Activated T-helper 1 cell treated with anti-CD3 and anti-CD28 coated beads, Interleukin-12 subunit alpha, Interleukin-12 subunit beta, Interleukin-2, Interleukin-4 antibody, amounts not matched to agents 30 ng/mL and 10 ng/mL and 1 ng/mL, durations not matched to agents 14 hours and 24 hours and 36 hours (primary cell): Measurements from ENCODE around the gene ITPRIPL1. TPM values are rescaled to one million over a fixed set of nuclear protein-coding genes. Genes with fewer than 3 reads are reported as not detected.
A peak's percentile ranks its signal among the peaks of the same experiment; 100 is the strongest.

Experiments used
- DNase-seq: peaks from one replicate; pipeline ENCODE4 v3.0.0; 2021; ENCODE audit warnings: low spot score
- H3K27ac Mint-ChIP-seq: one replicate; pipeline ENCODE4 v1.8.0; 2021; ENCODE audit warnings: mild to moderate bottlenecking, mixed read lengths
- H3K27me3 Mint-ChIP-seq: one replicate; pipeline ENCODE4 v1.8.0; 2022; ENCODE audit warnings: mild to moderate bottlenecking, moderate library complexity, mixed read lengths; ENCODE audit not compliant: insufficient read depth
- H3K36me3 Mint-ChIP-seq: one replicate; pipeline ENCODE4 v1.8.0; 2021; ENCODE audit warnings: low read depth, mixed read lengths
- H3K4me1 Mint-ChIP-seq: one replicate; pipeline ENCODE4 v1.8.0; 2021; ENCODE audit warnings: low read depth, mixed read lengths
- H3K4me3 Mint-ChIP-seq: one replicate; pipeline ENCODE4 v1.8.0; 2021; ENCODE audit warnings: mild to moderate bottlenecking, moderate library complexity, mixed read lengths
- H3K9me3 Mint-ChIP-seq: one replicate; pipeline ENCODE4 v1.8.0; 2021; ENCODE audit warnings: mixed read lengths
- intact Hi-C: fragments of 100-400 bp; cut with micrococcal nuclease; formaldehyde crosslinking; loops from one replicate; pipeline ENCODE4 v1.15.1; 2024
- total RNA-seq: library from RNA; stranded (reverse); gene quantifications from 2 replicates; pipeline ENCODE4 v1.2.3, GENCODE V29; 2022

ITPRIPL1 gene
- total RNA-seq, 1 donor from 2014 or later, result 52.1 TPM

GRCh38 chr2:96326990-96327820, 2.1 kb downstream of the ITPRIPL1 start:
- H3K9me3 Mint-ChIP-seq, result no peaks in the 10 kb centered on the region
- peaks cover 63% of the 10 kb centered on the region for H3K4me1 Mint-ChIP-seq
- intact Hi-C loops, result no loop called here
- H3K27me3 Mint-ChIP-seq, result no peaks in the 10 kb centered on the region
- peak overlapping the region; percentile 18 for H3K27ac Mint-ChIP-seq
- peak overlapping the region; percentile 97 for H3K4me3 Mint-ChIP-seq
- H3K36me3 Mint-ChIP-seq, result peaks cover 42% of the 10 kb centered on the region
- DNase-seq, result no peak

GRCh38 chr2:96329456-96329855, 4.3 kb downstream of the ITPRIPL1 start:
- Mint-ChIP-seq H3K27me3 (no peaks in the 10 kb centered on the region), H3K27ac (no peak overlapping the region), H3K4me3 (no peak overlapping the region), H3K36me3 (peaks cover 42% of the 10 kb centered on the region), H3K9me3 (no peaks in the 10 kb centered on the region), H3K4me1 (peaks cover 66% of the 10 kb centered on the region)
- intact Hi-C loops, result no loop called here
- no peak for DNase-seq

GRCh38 chr2:96329874-96330273, 4.8 kb downstream of the ITPRIPL1 start:
- DNase-seq, result no peak
- H3K4me1 Mint-ChIP-seq, result peaks cover 66% of the 10 kb centered on the region

GRCh38 chr2:96330407-96330806, 5.3 kb downstream of the ITPRIPL1 start:
- Mint-ChIP-seq H3K9me3 (no peaks in the 10 kb centered on the region), H3K4me1 (peaks cover 68% of the 10 kb centered on the region), H3K4me3 (no peak overlapping the region), H3K27me3 (no peaks in the 10 kb centered on the region), H3K27ac (no peak overlapping the region), H3K36me3 (peaks cover 42% of the 10 kb centered on the region)
- intact Hi-C loops, result no loop called here
- DNase-seq, result no peak

More at GRCh38 chr2:96329874-96330273, 4.8 kb downstream of the ITPRIPL1 start:
- intact Hi-C loops, result no loop called here
- peaks cover 42% of the 10 kb centered on the region for H3K36me3 Mint-ChIP-seq
- H3K9me3 Mint-ChIP-seq, result no peaks in the 10 kb centered on the region
- no peak overlapping the region for H3K27ac Mint-ChIP-seq
- H3K4me3 Mint-ChIP-seq, result no peak overlapping the region
- H3K27me3 Mint-ChIP-seq, result no peaks in the 10 kb centered on the region

- H3K27ac Mint-ChIP-seq, result peak overlapping the region; percentile 69
- no peak for DNase-seq
- no peaks in the 10 kb centered on the region for H3K9me3 Mint-ChIP-seq
- H3K4me1 Mint-ChIP-seq, result peaks cover 65% of the 10 kb centered on the region
- peak overlapping the region; percentile 95 for H3K4me3 Mint-ChIP-seq
- H3K36me3 Mint-ChIP-seq, result peaks cover 20% of the 10 kb centered on the region
- intact Hi-C loops, result loop anchor here (2.0 kb wide), 1 partner anchor 67 kb away; the partner anchor contains the start of gene CIAO1
- H3K27me3 Mint-ChIP-seq, result no peaks in the 10 kb centered on the region
Observed at GRCh38 chr2:96333708-96334107, 8.6 kb downstream of the ITPRIPL1 start.

- H3K4me1 Mint-ChIP-seq, result peaks cover 67% of the 10 kb centered on the region
- intact Hi-C loops, result loop anchor here (1.0 to 5.0 kb wide), 5 partner anchors 15 to 302 kb away; partner anchors contain the start of genes ARID5A, KANSL3 and SNRNP200
- no peak for DNase-seq
- H3K9me3 Mint-ChIP-seq, result no peaks in the 10 kb centered on the region
- H3K27ac Mint-ChIP-seq, result peak overlapping the region; percentile 93
- H3K36me3 Mint-ChIP-seq, result peaks cover 21% of the 10 kb centered on the region
- H3K27me3 Mint-ChIP-seq, result no peaks in the 10 kb centered on the region
- peak overlapping the region; percentile 95 for H3K4me3 Mint-ChIP-seq
Observed at GRCh38 chr2:96336104-96336775, 11.1 kb downstream of the ITPRIPL1 start.

GRCh38 chr2:96336873-96337272, 11.8 kb downstream of the ITPRIPL1 start:
- Mint-ChIP-seq H3K9me3 (no peaks in the 10 kb centered on the region), H3K4me1 (peaks cover 72% of the 10 kb centered on the region), H3K4me3 (peak overlapping the region; percentile 95), H3K27ac (peak overlapping the region; percentile 93), H3K27me3 (no peaks in the 10 kb centered on the region), H3K36me3 (peaks cover 24% of the 10 kb centered on the region)
- intact Hi-C loops, result loop anchor here (1.0 to 5.0 kb wide), 5 partner anchors 16 to 301 kb away; partner anchors contain the start of genes ARID5A, KANSL3 and SNRNP200
- no peak for DNase-seq

GRCh38 chr2:96340493-96341414, 15.6 kb downstream of the ITPRIPL1 start:
- intact Hi-C loops, result no loop called here
- Mint-ChIP-seq H3K27ac (peak overlapping the region; percentile 78), H3K27me3 (no peaks in the 10 kb centered on the region), H3K9me3 (no peaks in the 10 kb centered on the region), H3K4me1 (peaks cover 65% of the 10 kb centered on the region), H3K4me3 (peak overlapping the region; percentile 5), H3K36me3 (peaks cover 53% of the 10 kb centered on the region)
- no peak for DNase-seq

- peaks cover 57% of the 10 kb centered on the region for H3K4me1 Mint-ChIP-seq
Observed at GRCh38 chr2:96341641-96342040, 16.5 kb downstream of the ITPRIPL1 start.

GRCh38 chr2:96342085-96342484, 17.0 kb downstream of the ITPRIPL1 start:
- Mint-ChIP-seq H3K9me3 (no peaks in the 10 kb centered on the region), H3K27ac (peak overlapping the region; percentile 84), H3K27me3 (no peaks in the 10 kb centered on the region), H3K4me3 (peak overlapping the region; percentile 46), H3K4me1 (peaks cover 53% of the 10 kb centered on the region), H3K36me3 (peaks cover 63% of the 10 kb centered on the region)
- peak; percentile 24 for DNase-seq
- intact Hi-C loops, result no loop called here

More at GRCh38 chr2:96341641-96342040, 16.5 kb downstream of the ITPRIPL1 start:
- intact Hi-C loops, result no loop called here
- peaks cover 60% of the 10 kb centered on the region for H3K36me3 Mint-ChIP-seq
- no peak for DNase-seq
- H3K27me3 Mint-ChIP-seq, result no peaks in the 10 kb centered on the region
- no peak overlapping the region for H3K4me3 Mint-ChIP-seq
- peak overlapping the region; percentile 84 for H3K27ac Mint-ChIP-seq
- no peaks in the 10 kb centered on the region for H3K9me3 Mint-ChIP-seq

GRCh38 chr2:96344011-96344410, 18.9 kb downstream of the ITPRIPL1 start:
- DNase-seq, result peak; percentile 19
- intact Hi-C loops, result no loop called here
- H3K9me3 Mint-ChIP-seq, result no peaks in the 10 kb centered on the region
- H3K27me3 Mint-ChIP-seq, result no peaks in the 10 kb centered on the region
- peak overlapping the region; percentile 45 for H3K27ac Mint-ChIP-seq
- peaks cover 38% of the 10 kb centered on the region for H3K4me1 Mint-ChIP-seq
- H3K36me3 Mint-ChIP-seq, result peaks cover 67% of the 10 kb centered on the region
- H3K4me3 Mint-ChIP-seq, result no peak overlapping the region

- no peaks in the 10 kb centered on the region for H3K9me3 Mint-ChIP-seq
- no peak for DNase-seq
- no peak overlapping the region for H3K27ac Mint-ChIP-seq
- no peak overlapping the region for H3K4me3 Mint-ChIP-seq
- peaks cover 70% of the 10 kb centered on the region for H3K36me3 Mint-ChIP-seq
- H3K27me3 Mint-ChIP-seq, result no peaks in the 10 kb centered on the region
- peaks cover 30% of the 10 kb centered on the region for H3K4me1 Mint-ChIP-seq
- intact Hi-C loops, result no loop called here
Observed at GRCh38 chr2:96345438-96345837, 20.3 kb downstream of the ITPRIPL1 start.
